GM21390 (cell line): Measurements from ENCODE around the gene COPS8.

Source experiments
- ATAC-seq: cut with Tn5 transposase; IDR thresholded peaks from one replicate; pipeline ENCODE4 v1.9.1; 2021; ENCODE audit not compliant: unreplicated experiment

COPS8 gene

GRCh38 chr2:237129625-237130263 lies 44.1 kb downstream of the COPS8 start:
- ATAC-seq: no peak

GRCh38 chr2:237130562-237131421 lies 45.1 kb downstream of the COPS8 start:
- no peak for ATAC-seq

DNA sequence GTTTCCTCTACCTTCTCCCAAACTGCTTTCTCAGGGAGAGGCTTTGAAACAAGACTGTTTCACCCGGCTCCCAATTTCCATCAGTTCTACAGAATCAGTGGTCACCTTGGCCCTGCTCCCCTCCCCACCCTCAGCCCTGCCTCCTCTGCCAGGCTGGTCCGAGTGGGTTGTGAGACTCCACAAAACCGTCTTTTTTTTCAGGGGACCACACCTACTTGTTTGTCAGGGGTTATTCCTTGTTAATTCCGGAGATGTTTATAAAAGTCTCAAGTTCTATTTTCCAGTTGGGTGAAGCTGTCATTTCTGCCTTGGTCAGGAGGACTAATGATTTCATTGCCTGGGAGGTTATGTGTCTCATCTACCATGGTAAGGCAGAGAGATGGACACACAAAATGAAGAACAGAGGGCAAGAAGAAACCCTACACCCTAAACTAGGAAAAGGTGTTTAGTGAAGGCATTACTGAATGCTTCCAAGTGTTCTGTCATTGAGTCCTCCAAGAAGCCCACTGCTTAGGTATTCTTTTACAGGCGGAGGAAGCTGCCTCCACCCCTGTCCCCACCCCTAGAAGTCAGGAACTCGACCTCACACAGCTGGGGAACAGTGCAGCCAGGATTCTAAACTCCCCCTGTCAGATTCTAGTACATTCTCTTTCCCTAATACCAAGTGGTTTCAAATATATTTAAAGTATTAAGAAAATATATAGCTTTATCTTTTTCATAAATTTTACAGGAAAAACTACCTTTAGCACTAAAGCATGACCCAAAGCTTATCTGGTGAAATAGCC lies 46.3 kb downstream of the COPS8 start:
- no peak for ATAC-seq

GRCh38 chr2:237132799-237133198 lies 47.1 kb downstream of the COPS8 start:
- ATAC-seq: no peak

DNA sequence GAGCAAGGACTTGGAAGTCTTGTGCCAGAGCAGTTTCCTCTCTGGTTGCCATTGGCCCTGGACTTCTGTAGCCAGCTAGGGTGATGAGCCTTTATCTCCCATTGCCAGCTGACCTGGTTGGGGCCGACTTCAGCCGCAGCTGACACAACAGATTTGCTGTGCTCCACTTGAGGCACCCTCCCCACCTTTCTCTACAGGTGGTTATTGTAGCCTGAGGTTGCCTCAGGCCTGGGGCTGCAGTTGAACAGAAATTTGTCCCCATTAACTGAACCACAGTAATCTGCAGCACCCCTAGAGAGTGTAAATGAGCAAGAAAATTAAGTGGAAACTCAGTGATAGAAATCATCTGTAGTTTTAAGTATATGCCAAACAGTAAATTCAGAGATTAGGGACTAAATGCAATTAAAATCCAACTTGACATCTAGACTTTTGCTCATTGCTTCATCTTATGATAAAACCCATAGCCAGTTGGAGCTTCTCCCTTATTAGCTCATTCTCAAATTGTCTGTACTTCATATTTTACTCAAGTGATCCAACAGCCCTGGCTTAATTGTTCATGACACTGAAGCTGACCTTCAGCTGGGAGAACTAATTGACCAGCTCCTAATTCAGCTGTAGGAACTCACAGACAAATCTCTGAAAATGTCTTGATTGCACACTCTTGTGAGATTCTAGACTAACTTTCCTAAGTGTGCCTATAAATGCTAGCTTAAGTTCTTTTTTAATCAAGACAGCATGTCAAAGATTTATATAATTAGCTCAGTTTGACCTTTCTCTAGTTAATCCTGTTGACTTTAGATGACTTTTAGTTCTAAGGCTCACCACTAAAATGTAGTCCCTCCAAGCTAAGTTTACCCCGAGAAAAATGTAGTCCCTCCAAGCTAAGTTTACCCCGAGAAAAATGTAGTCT lies 48.9 kb downstream of the COPS8 start:
- ATAC-seq: no peak

GRCh38 chr2:237136824-237137223 lies 51.1 kb downstream of the COPS8 start:
- ATAC-seq: no peak

GRCh38 chr2:237137626-237138323 lies 52.1 kb downstream of the COPS8 start:
- ATAC-seq: no peak

- ATAC-seq: no peak
Measured at GRCh38 chr2:237139123-237139675, 53.5 kb downstream of the COPS8 start.

- no peak for ATAC-seq
Measured at GRCh38 chr2:237140689-237141285, 55.1 kb downstream of the COPS8 start.

DNA sequence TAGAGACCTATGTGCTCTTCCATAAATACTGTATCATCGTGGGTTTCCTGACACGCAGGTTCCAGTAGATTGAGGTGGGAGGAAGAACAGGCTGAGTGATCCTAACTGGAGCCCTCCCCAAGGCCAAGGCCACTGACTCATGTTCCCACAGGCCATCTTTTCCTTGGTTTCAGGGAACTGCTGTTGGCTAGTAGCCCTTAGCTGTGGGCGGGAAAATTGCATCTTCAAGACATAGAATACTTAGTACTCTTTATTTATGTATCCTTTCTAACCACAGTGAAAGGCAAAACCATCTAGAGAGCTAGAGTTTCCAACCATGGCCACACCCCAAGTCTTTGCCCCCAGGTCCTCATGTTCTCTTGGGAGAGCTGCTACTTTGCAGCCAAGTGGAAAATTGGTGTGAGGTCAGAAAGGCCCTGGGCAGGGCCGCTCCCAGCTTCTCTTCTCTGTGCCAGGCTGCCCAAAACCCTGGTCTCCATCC lies 55.9 kb downstream of the COPS8 start:
- no peak for ATAC-seq

DNA sequence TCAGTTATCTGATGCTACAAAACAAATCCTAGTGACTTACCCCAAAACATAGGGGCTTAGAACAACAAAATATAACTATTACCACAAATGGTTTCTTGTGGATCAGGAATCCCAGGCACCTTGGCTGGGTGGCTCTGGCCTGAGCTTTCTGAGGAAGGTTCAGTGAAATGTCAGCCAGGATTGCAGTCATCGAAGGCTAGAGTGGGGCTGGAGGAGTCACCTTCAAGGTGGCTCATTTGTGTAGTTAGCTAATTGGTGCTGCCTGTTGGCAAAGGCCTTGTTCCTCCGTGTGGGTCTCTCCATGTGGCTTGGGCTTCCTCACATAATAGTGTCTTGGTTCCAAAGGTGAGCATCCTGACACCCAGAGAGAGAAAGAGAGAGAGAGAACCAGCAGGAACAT lies 57.4 kb downstream of the COPS8 start:
- no peak for ATAC-seq

DNA sequence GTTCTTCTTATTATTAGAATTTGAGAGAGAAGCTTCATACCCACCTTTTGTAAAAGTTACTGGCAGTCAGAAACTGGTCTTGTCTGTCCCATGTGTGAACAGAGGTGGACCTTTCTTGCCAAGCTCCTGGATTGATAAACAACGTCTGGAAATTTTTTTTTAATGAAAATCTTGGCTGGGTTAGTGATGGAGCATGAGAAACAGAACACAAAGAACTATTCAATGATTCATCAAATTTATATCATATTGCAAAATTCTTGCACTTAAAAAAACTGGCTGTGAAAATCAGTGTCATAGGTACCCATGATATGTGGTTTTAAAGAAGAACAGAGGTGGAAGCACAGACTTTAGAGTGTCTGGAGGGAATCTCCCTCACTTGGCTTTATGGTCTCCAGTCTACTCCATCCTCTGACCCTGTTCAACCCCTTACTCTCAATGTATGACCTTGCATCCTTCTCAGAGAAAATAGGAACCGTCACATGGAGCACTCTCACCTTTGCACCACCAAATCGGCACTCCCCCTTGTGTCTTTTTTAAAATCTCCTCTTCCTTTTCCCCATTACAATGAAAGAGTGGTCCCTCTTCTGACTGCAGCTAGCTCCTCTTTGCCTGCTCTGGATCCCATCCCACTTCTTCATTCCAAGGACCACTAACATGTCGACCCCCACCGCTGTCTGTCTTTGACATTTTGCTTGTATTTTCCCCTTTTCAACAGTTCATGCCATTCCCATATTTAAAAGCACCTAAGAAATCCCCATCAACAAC lies 58.2 kb downstream of the COPS8 start:
- ATAC-seq: no peak

- no peak for ATAC-seq
Measured at GRCh38 chr2:237144516-237144915, 58.8 kb downstream of the COPS8 start.

GRCh38 chr2:237147317-237147716 lies 61.6 kb downstream of the COPS8 start:
- no peak for ATAC-seq

- ATAC-seq: no peak
Measured at GRCh38 chr2:237148624-237149023, 62.9 kb downstream of the COPS8 start.

DNA sequence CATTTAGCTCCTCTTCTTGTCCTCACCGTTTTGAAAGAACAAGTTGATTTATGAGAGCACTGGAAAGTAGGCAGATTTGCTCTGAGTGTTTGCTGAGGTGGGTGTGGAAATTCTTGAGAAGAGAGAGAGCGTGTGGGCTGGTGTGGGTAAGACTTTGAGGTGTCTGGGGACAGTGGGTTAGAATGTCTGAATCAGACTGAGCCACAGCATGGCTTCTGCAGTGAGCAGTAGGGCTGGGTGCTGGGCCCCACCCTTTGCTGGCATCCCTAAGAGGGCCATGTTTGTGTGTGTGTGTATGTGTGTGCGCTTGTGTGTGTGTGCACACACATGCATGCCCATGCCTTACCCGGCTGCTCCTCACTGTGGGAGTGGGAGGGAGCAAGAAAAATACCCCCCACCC lies 63.7 kb downstream of the COPS8 start:
- no peak for ATAC-seq
